ENCODE measurements around the gene ONECUT2. TPM values are rescaled to one million over a fixed set of nuclear protein-coding genes. Genes with fewer than 3 reads are reported as not detected.

ONECUT2 gene
- polyA plus RNA-seq, 1 of the 3 experiments (the other 2 are of a cell fraction), result 0.16 TPM

- H3K36me3 ChIP-seq (replicated peaks in 1 of 2; ENCODE audit: control insufficient read depth in 1 of 2, insufficient read depth in 2 of 2, low read length in 1 of 2), result no peaks in the 10 kb centered on the region
- H3K27me3 ChIP-seq (ENCODE audit: insufficient read depth), result no peaks in the 10 kb centered on the region
- H2AFZ ChIP-seq (ENCODE audit: low read depth), result no peak overlapping the region
- DNase-seq, result no peak
- H4K20me1 ChIP-seq (ENCODE audit: insufficient read depth), result no peaks in the 10 kb centered on the region
- TF ChIP-seq JUND (IDR thresholded peaks at IDR 0.05) (no peak), FOXM1 (IDR thresholded peaks at IDR 0.05; ENCODE audit: low read depth) (no peak), SMC3 (IDR thresholded peaks at IDR 0.05; ENCODE audit: low read depth, low read length) (no peak), USF2 (IDR thresholded peaks at IDR 0.05; ENCODE audit: borderline replicate concordance, low read depth, low read length) (no peak), EZH2phosphoT487 (IDR thresholded peaks at IDR 0.05; ENCODE audit: borderline replicate concordance, low read depth) (no peak), CHD2 (IDR thresholded peaks at IDR 0.05; ENCODE audit: low read length, partially characterized antibody) (no peak), MAX (IDR thresholded peaks at IDR 0.05; ENCODE audit: low read depth) (no peak), YY1 (IDR thresholded peaks at IDR 0.05; ENCODE audit: low read depth) (no peak), SIN3A (IDR thresholded peaks at IDR 0.05; ENCODE audit: borderline replicate concordance, low read depth, low read length) (no peak), NFIC (IDR thresholded peaks at IDR 0.05; ENCODE audit: borderline replicate concordance) (no peak), IRF3 (IDR thresholded peaks at IDR 0.05; ENCODE audit: low read depth, low read length) (no peak), TAF1 (IDR thresholded peaks at IDR 0.05; ENCODE audit: borderline replicate concordance, low read depth, low read length) (no peak), GATA2 (CRISPR knock-in tag; IDR thresholded peaks at IDR 0.05) (no peak), RCOR1 (IDR thresholded peaks at IDR 0.05; ENCODE audit: low read length) (no peak), CTCF (IDR thresholded peaks at IDR 0.05) (no peak), GABPA (IDR thresholded peaks at IDR 0.05; ENCODE audit: low read depth) (no peak), NRF1 (IDR thresholded peaks at IDR 0.05; ENCODE audit: low read depth, low read length) (no peak), TCF12 (IDR thresholded peaks at IDR 0.05) (no peak)
- ChIA-PET POLR2A (no interaction called here), CTCF (interaction anchor here (1.2 kb wide), 1 partner anchor 95 kb away, joined by 3 read pairs; no protein-coding TSS in a partner anchor)
- H3K9me2 ChIP-seq, result no peaks in the 10 kb centered on the region
- 84% methylated on average over 10 of the region's 10 CpGs for WGBS (ENCODE audit: low lambda C conversion rate)
- H3K9ac ChIP-seq, result no peak overlapping the region
- H3K4me3 ChIP-seq (ENCODE audit: low read depth in 2 of 2, low read length in 1 of 2), result no peak overlapping the region
- H3K9me3 ChIP-seq, result no peaks in the 10 kb centered on the region
- H3K27ac ChIP-seq (ENCODE audit: low read depth in 2 of 2, low read length in 1 of 2), result no peak overlapping the region
- no peak overlapping the region for H3K4me2 ChIP-seq
- H3K4me1 ChIP-seq (ENCODE audit: control insufficient read depth in 1 of 2, insufficient read depth in 2 of 2, low read depth in 1 of 2, low read length in 1 of 2), result peaks cover 0 to under 1% of the 10 kb centered on the region in 2 experiments; a peak in 1 of 4 replicates
- H3F3A ChIP-seq (replicated peaks; ENCODE audit: insufficient read depth), result no peaks in the 10 kb centered on the region
- H3K79me2 ChIP-seq (ENCODE audit: insufficient read depth), result no peaks in the 10 kb centered on the region
Observed at GRCh38 chr18:57466745-57467409, 31.7 kb downstream of the ONECUT2 start.

Data from SK-N-SH (cell line).